NCI-H2171 (cell line): ENCODE measurements around the gene CECR2.
A peak's percentile ranks its signal among the peaks of the same experiment; 100 is the strongest.
"Not testable (repeated sequence)": the region's sequence is repeated elsewhere in the genome, so short reads cannot be mapped to it uniquely, and the experiment has no call there.

Experiments
- DNase-seq: peaks from one replicate; lab custom pipeline; 2025; lab: John Stamatoyannopoulos, UW

The CECR2 gene

DNA sequence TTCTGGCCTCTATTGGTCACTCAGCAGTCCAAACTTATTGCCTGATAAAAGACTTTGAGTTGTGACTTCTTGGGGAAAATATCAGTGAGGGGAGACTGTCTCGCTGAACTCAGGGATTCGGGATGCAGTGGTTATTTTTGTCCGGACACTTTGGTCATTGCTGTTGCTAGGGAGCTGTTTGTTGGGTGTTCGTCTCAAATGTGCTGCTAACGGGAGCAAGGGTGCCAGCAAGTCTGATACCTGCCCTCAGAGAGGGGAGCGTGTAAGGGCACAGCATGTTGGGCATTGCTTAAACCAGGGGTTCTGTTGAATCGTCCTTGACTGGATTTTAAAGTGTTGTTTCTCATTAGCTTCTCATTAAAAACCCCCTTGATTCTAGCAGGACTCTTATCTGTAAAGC, 144.8 kb downstream of the CECR2 start:
- no peak for DNase-seq

DNA sequence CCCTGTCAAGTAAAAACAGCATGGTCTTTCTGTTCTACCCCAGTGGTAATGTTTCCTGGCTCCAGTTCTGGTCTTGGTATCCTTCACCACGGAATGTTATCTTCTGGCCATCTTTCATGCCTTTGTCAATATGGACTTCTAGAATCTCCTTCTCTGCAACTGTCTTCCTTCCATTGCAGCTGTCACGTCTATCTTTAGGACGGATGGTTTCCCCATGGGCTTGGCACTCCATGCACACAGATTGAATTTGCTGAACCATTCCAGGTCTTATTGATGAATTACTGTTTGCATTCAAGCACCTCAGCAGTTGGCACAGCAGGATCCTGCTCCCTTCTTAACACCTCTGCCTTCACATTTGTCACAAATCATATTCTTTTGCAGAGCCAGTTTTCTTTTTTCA, 149.1 kb downstream of the CECR2 start:
- DNase-seq, result no peak

DNA sequence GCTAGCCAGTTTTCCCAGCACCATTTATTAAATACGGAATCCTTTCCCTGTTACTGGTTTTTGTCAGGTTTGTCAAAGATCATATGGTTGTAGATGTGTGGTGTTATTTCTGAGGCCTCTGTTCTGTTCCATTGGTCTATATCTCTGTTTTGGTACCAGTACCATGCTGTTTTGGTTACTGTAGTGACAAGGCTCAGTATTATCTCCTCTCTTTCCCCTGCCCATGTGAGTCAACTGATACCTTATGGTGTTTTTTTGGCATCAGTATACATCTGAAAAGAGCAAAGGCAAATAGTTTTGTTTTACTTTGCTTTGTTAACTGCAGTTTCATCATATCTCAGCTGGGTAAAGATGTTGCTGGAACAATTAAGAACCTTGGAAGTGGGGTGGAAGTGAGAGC, 152.7 kb downstream of the CECR2 start:
- DNase-seq, result not testable (repeated sequence)

DNA sequence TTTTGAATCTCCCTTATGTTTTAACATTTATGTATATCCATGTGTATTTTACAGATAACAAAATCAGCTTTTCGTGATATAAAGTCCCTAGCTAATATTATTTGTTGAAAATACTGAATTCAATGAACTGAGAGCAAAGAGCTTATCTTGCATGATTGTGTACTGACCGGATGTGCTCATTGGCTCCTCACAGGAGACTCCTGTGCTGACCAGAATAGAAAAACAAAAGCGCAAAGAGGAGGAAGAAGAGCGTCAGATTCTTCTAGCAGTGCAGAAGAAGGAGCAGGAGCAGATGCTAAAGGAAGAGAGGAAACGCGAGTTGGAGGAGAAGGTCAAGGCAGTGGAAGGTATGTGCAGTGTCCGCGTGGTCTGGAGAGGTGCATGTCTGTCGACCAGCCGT, 154.7 kb downstream of the CECR2 start:
- no peak for DNase-seq

DNA sequence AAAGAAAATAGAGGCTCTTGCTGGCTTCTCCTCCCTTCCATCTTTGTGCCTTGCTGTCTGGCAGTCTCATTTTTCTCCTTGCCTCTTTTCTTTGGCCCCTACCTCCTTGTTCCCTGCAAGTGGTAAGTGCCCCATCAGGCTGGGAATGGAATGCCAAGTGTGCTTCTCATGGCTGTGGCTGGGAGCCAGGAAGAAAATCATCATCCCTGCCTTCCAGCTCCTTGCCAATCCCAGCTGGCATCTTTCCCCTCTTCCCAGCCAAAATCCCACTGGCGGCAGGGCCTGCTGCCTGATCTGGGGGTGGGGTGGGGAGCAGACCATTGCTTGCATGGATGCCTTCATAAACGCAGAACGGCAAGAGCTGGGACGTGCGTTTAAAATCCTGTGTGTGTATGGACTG, 167.0 kb downstream of the CECR2 start:
- DNase-seq, result peak; percentile 44

DNA sequence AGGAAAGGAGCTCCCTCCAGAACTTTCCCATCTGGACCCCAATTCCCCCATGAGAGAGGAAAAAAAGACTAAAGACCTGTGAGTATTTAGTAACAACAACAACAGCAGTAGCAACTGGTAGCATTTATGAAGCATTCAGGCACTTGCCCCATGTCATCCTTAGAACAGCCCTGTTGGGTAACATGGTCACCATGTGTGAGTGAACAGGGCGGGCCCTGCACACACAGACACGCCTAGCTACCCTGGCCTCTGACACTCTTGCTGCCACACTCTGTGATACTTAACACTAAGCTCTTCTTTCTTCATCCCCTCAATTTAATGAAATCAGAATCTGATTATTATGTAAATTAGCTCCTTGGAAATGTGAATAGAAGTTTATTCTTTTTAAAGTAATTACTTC, 167.9 kb downstream of the CECR2 start:
- no peak for DNase-seq

DNA sequence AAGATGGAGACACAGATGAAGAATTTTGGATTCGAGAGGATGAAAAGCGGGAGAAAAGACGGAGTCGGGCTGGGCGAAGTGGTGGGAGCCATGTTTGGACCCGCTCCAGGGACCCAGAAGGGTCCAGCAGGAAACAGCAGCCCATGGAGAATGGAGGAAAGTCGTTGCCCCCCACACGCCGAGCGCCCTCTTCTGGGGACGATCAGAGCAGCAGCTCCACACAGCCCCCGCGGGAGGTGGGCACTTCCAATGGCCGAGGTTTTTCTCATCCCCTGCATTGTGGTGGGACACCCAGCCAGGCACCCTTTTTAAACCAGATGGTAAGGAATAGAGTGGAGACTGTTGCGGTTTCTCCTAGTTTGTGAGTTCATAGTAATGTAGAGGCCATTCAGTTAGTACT, 171.2 kb downstream of the CECR2 start:
- DNase-seq, result no peak

DNA sequence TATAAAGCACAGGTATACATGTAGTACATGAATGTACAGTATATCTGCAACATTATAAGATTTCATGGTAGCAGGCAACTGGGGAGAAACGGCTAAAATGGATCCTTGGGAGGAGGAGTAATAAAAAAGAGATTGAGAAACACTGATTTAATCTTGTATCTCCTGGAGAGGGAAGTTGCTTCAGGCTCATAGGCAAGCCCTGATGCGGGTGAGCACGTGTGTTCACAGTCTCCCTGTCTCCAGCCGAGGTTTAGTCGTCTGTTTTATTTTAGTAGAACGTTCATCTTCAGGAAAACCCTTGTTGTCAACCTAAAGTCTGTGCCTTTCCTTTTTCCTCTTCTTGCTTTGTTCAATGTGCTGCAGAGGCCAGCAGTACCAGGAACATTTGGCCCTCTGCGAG, 172.2 kb downstream of the CECR2 start:
- no peak for DNase-seq

DNA sequence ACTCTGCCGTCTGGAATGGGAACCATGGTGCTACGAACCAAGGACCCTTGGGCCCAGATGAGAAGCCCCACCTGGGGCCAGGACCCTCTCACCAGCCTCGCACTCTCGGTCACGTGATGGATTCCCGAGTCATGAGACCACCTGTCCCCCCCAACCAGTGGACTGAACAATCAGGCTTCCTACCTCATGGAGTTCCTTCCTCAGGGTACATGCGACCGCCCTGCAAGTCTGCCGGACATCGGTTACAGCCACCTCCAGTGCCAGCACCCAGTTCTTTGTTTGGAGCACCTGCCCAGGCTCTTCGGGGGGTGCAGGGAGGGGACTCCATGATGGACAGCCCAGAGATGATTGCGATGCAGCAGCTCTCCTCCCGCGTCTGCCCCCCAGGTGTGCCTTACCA, 173.2 kb downstream of the CECR2 start:
- DNase-seq, result no peak

DNA sequence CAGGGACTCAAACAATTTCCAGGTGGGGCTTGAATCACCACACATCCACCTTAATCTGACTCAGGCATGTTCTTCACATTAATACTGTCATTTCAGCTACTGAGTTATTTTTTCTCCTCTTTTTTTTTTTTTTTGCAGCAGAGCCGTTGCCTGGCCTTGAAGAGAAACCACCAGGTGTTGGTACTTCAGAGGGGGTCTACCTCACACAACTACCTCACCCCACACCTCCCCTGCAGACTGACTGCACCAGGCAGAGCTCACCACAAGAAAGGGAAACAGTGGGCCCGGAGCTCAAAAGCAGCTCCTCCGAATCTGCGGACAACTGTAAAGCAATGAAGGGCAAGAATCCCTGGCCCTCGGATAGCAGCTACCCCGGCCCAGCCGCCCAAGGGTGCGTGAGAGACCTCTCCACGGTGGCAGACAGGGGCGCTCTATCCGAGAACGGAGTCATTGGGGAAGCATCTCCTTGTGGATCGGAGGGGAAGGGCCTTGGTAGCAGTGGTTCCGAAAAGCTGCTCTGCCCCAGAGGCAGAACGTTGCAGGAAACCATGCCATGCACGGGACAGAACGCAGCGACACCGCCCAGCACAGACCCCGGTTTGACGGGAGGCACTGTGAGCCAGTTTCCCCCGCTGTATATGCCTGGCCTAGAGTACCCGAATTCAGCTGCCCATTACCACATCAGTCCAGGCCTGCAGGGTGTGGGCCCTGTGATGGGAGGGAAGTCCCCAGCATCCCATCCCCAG, 178.9 kb downstream of the CECR2 start:
- DNase-seq, result no peak

DNA sequence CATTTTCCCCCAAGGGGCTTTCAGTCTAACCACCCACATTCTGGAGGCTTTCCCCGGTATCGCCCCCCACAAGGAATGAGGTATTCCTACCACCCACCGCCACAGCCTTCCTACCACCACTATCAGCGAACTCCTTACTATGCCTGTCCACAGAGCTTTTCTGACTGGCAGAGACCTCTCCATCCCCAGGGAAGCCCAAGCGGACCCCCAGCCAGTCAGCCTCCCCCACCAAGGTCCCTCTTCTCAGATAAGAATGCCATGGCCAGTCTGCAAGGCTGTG, 179.4 kb downstream of the CECR2 start:
- DNase-seq, result no peak

DNA sequence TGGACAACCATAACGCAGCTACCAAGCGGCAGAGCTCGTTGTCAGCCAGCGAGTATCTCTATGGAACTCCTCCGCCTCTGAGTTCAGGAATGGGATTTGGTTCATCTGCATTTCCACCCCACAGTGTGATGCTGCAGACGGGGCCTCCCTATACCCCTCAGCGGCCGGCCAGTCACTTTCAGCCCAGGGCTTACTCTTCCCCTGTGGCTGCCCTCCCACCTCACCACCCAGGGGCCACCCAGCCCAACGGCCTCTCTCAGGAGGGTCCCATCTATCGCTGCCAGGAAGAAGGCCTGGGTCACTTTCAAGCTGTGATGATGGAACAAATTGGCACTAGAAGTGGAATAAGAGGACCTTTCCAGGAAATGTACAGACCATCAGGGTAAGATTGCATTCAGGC, 179.9 kb downstream of the CECR2 start:
- no peak for DNase-seq

DNA sequence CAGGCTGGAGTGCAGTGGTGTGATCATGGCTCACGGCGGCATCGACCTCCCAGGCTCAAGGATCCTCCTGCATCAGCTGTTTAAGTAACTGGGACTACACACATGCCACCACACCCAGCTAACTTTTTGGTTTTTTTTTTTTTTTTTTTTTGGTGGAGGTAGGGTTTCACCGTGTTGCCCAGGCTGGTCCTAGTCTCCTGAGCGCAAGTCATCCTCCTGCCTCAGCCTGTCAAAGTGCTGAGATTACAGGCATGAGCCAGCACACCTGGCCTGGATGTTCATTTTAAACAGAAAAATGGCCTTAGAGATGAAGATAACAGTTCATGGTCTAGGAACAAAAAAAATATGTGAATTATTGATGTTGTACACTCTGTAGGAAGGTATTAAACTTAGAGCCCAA, 180.4 kb downstream of the CECR2 start:
- DNase-seq, result peak; percentile 42

DNA sequence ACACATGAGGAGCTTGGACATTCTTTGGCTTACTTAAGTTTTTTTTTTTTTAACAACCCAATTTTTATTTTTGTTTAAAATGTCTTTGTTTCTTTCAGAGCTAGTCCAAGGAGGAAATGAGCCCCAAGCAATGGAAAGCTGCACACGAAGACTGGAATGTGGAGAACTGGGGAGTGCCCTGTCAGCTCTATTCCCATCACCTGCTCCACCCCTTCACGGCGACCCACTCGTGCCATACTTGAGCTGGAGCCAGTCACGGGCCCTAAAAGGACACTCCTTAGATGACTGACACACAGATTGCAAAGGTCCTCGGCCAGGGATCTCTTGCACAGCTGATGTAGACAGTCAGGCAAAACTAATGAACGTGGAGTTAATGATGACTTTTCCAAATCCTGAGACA, 183.5 kb downstream of the CECR2 start:
- DNase-seq, result no peak

DNA sequence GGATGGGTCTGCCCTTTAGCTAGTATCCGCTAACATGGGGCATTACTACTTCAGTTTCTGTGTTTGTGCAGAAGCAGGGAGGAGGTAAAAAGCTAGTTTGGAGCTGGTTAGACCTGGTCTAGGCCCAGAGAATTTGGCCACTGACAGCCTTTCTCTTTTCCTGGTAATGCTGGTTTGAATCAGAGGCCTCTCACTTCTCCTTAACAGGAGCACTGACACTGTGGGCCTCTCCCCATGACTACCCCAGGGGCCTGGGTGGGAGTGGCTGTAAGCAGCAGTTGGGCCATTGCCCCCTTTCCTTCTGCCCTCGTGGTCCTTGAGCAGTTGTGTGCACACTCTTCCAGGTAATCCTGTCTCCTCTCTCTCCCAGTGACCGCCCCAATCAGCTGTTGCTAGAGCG, 185.6 kb downstream of the CECR2 start:
- DNase-seq, result no peak

DNA sequence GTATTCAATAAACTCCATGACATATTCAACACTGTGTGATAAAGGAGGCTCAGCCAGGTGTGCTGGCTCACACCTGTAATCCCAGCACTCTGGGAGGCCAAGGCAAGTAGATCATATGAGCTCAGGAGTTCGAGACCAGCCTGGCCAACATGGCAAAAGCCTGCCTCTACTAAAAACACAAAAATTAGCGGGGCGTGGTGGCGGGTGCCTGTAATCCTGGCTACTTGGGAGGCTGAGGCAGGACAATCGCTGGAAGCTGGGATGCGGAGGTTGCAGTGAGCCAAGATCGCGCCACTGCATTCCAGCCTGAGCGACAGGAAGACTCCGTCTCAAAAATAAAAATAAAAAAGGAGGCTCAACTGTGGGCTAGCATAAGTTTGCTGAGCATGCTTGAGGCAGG, 189.9 kb downstream of the CECR2 start:
- DNase-seq, result no peak

DNA sequence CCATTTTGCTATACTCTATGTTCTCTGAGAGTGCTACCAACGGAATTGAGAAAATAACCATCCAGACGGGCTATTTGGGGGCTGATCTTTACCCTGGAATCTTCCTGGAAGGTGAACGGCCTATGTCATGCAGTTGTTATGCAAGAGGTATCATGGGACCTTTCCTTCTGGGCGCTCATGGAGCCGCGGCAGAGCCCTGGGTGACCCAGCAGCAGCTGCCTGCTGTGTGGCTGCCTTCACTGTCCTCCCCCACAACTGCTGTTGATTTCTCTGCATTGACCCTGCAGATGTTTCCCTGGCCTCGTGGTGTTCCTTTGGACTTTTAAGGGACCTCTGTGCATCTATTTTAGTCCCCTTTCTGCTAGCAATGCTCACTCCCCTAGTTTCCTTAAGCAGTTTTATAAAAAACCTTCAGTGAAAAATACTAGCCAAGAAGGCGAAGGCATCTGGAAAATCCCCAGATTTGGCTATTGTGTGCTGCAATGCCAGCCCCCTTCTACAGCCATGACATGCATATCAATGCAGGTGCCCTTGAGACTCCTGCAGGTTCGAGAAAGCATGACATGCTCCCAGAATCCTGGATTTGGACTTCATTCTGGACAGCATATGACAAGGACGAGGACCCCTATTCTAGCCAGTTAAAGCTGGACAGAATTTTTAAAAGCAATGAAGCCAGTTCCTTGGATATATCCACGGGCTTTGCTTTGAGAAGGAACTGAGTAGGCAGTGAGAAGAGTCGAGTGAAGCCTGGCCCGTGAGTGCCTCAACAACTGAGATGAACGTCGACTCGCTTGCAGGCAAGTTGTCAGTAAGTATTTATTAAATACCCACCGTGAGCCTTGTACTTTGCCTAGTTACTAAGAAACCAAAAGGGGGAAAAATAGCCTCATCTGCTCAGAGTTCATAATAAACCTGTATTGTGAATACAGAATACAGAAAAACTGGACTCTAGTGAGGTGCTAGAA, 193.9 kb downstream of the CECR2 start, which contains the start of gene SLC25A18:
Gene SLC25A18, plus strand, starts transcription at position 593 of the 965 bp plus-strand sequence. CDS start 16,447 bp downstream, outside the sequence.
- DNase-seq, result no peak

DNA sequence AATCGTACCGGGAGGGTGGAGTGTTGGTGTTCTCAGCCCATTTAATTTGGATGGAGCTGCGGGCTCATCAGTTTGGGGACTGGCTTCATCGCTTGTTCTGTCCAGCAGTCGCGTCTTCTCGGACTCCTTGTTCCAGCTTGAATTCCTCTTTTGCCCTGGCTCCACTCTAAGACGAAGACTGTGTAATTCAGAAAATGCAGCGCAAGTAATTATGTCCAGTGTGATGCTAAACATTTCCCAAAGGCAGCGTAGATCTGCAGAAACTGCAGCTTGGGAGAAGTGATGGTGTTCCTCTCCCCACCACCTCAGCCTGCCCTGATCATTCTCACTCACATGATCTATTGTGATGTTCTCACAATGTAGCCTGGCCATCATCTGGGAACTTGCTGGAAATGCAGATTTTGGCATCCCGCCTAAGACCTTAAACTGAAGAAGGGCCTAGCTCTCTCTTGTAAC, 194.7 kb downstream of the CECR2 start:
- DNase-seq, result no peak

DNA sequence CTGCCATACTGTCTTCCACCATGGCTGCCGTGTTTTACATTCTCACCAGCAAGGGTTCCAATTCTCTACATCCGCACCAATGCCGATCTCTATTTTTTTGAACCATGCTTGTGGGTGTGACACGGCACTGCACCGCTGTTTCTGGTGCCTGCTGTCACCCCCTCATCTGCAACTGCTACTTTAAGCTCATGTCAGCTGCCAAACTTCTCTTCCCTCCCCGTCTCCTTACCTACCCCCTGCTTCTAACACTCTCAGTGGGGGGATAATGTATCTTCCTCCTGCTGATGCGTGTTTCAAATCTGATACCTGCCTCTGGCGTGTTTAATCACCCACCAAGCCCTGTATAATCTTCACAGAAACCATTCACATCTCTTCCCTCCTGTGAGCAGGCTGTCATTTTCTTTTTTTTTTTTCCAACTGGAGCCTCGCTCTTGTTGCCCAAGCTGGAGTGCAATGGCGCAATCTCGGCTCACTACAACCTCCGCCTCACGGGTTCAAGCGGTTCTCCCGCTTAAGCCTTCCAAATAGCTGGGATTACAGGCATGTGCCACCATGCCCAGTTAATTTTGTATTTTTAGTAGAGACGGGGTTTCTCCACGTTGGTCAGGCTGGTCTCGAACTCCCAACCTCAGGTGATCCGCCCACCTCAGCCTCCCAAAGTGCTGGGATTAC, 196.9 kb downstream of the CECR2 start:
- DNase-seq, result not testable (repeated sequence)

DNA sequence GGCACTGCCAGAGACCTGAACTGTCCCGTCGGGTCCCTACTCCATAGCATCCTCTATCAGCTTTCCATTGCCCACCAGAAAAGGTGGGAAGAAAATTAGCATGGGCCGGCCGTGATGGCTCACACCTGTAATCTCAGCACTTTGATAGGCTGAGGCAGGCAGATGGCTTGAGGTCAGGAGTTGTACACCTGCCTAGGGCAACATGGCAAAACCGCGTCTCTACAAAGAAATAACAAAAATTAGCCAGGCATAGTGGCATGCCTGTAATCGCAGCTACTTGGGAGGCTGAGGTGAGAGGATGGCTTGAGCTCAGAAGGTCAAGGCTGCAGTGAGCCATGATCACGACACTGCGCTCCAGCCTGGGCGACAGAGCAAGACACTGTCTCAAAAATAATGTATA, 197.5 kb downstream of the CECR2 start:
- no peak for DNase-seq

DNA sequence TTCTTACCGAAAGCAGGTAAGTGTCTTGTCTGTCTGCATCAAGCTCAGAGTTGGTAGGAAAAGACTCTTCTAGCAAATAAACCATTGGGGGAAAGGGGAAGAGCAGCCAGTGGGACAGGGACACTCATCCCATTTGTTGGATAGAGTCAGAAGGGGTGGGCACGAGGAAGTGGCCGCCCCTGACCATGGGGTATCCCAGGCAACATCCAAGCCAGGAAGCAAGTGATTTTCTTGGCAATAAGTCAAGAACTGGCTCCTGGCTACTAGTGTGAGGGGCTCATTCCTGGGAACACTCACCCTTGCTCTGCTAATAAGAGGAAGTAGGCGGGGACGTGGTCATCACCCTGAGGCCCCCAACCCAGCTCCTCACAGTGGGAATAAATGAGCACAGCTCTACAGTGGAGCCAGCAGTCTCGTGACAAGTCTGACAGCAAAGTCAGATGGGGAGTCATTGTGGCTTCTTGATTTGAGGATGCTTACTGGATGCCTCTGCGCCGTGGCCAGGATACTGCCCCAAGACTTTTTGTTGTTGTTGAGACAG, 200.8 kb downstream of the CECR2 start:
- DNase-seq, result no peak

DNA sequence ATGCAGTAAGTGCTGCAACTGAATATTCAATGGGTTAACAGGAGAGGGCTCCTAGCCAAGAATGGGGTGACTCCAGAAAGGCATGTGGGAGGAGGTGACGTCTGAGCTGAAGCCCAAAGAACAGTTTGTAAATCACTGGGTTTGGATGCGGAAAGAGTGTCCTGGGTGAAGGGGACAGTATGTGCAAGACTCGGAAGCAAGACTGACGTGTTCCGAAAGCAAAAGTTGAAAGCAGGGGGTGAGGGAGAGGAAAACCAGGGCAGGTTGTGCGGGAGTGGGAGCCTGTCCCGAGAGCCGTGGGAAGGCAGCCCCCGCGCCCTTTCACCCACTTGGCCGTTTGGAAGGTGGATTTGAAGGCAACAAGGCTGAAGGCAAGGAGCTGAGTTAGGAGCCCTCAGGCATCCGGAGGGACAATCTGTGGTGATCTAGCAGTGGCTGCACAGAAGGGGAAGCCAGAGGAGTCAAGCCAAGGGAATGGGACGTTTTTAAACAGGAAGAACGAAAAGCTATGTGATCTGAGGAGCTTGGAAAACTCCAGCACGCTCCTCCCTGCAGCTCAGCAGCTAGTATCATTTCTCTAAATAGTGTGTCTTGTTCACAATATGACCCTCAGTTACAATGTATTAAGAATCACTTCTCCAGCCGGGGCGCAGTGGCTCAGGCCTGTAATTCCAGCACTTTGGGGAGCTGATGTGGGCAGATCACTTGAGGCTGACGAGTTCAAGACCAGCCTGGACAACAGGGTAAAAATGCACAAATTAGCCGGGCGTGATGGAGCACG, 201.8 kb downstream of the CECR2 start:
- no peak for DNase-seq
